HL-60 (cell line): Measurements from ENCODE around the gene ALK.

ENCODE experiments used
- DNase-seq, 2 experiments: peaks; one replicate each; pipeline ENCODE4 v3.0.0-alpha.2; 2010 to 2020; ENCODE audit warnings: low read depth in 1 of 2, low spot score in 1 of 2
- H3K27ac ChIP-seq: fragments of 250-450 bp; sonication (Bioruptor Pico); replicated peaks from 2 replicates; pipeline ENCODE4 v1.5.1; 2020; ENCODE audit warnings: mild to moderate bottlenecking, moderate library complexity
- H3K27me3 ChIP-seq: fragments of 250-450 bp; sonication (Bioruptor Pico); 2 replicates; pipeline ENCODE4 v1.5.1; 2021; ENCODE audit warnings: mild to moderate bottlenecking, moderate library complexity; ENCODE audit not compliant: insufficient read depth, poor library complexity, severe bottlenecking
- H3K4me3 ChIP-seq: replicated peaks from 2 replicates; pipeline ENCODE4 v1.5.1; 2011; ENCODE audit warnings: mild to moderate bottlenecking, control low read depth, low read length; ENCODE audit not compliant: insufficient read depth
- CTCF ChIP-seq: IDR thresholded peaks from one replicate; pipeline ENCODE4 v1.5.1; 2011; ENCODE audit warnings: low read length, control low read depth, inconsistent platforms; ENCODE audit not compliant: insufficient read depth
- GABPA ChIP-seq: IDR thresholded peaks from 2 replicates; pipeline ENCODE4 v1.6.1; 2012; ENCODE audit warnings: low read depth
- POLR2AphosphoS5 ChIP-seq: IDR thresholded peaks from 2 replicates; pipeline ENCODE4 v1.6.1; 2012; ENCODE audit warnings: low read depth
- SPI1 ChIP-seq: IDR thresholded peaks from 2 replicates; pipeline ENCODE4 v1.6.1; 2012; ENCODE audit warnings: low read depth, mild to moderate bottlenecking, borderline replicate concordance
- TF ChIP-seq, protein P1 (sequence below): IDR thresholded peaks from 2 replicates; pipeline ENCODE4 v1.6.1; 2012; ENCODE audit warnings: low read depth; ENCODE audit not compliant: insufficient replicate concordance

The ALK gene

GRCh38 chr2:29174937-29175336, 746.4 kb downstream of the ALK start:
- Histone ChIP-seq H3K4me3 (no peak overlapping the region), H3K27me3 (peaks cover 5% of the 10 kb centered on the region), H3K27ac (no peak overlapping the region)
- TF ChIP-seq, protein P1, sequence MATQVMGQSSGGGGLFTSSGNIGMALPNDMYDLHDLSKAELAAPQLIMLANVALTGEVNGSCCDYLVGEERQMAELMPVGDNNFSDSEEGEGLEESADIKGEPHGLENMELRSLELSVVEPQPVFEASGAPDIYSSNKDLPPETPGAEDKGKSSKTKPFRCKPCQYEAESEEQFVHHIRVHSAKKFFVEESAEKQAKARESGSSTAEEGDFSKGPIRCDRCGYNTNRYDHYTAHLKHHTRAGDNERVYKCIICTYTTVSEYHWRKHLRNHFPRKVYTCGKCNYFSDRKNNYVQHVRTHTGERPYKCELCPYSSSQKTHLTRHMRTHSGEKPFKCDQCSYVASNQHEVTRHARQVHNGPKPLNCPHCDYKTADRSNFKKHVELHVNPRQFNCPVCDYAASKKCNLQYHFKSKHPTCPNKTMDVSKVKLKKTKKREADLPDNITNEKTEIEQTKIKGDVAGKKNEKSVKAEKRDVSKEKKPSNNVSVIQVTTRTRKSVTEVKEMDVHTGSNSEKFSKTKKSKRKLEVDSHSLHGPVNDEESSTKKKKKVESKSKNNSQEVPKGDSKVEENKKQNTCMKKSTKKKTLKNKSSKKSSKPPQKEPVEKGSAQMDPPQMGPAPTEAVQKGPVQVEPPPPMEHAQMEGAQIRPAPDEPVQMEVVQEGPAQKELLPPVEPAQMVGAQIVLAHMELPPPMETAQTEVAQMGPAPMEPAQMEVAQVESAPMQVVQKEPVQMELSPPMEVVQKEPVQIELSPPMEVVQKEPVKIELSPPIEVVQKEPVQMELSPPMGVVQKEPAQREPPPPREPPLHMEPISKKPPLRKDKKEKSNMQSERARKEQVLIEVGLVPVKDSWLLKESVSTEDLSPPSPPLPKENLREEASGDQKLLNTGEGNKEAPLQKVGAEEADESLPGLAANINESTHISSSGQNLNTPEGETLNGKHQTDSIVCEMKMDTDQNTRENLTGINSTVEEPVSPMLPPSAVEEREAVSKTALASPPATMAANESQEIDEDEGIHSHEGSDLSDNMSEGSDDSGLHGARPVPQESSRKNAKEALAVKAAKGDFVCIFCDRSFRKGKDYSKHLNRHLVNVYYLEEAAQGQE: no peak
- TF ChIP-seq GABPA (no peak), CTCF (no peak), POLR2AphosphoS5 (no peak), SPI1 (no peak)
- DNase-seq: no peak

GRCh38 chr2:29166242-29167039, 754.9 kb downstream of the ALK start:
- Histone ChIP-seq H3K27ac (no peak overlapping the region), H3K27me3 (peaks cover 12% of the 10 kb centered on the region), H3K4me3 (no peak overlapping the region)
- DNase-seq: no peak
- TF ChIP-seq, protein P1: no peak
- TF ChIP-seq POLR2AphosphoS5: no peak
- TF ChIP-seq CTCF: no peak
- TF ChIP-seq SPI1: no peak

DNA sequence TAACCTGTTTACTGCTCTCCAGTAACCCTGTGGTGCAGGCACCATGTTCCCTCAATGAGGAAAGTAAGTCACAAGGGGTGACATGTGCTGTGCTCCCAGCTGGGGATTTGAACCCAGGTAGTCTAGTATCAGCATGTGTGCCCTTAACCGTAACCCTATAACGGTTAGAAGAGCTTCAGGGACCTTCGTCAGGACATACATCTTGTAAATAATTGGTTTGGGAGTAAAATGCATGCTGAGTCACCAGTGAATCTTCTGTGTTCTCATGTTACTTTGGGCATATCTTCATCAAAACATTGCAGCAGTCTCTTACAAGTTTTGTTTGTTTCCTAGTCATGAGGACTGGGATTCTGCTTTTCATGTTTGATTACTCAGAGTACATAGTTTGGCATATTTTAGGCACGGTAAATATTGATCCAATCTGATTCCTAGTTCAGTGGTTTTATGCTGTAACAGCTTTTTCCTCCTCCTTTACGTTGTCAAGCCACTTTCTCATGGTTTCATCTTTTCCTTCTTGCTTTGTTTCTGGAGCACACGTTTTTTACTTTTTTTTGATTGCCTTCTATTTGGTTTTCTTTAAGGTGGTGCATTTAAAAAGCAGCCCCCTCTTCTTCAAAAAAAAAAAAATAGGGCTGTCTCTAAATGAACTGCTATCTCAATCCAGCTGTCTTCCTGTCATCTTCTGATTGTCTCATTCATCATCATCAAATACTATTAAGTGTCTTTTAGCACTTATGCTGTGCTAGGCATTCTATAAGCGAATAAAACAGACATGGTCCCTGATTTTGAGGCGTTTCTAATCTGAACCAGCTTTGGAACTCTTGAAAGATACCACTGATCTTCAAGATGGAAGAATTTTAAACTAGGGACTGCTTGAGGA, 755.8 kb downstream of the ALK start:
- TF ChIP-seq GABPA (no peak), SPI1 (no peak), CTCF (no peak), POLR2AphosphoS5 (no peak)
- TF ChIP-seq, protein P1: no peak
- H3K27ac ChIP-seq: no peak overlapping the region
- H3K4me3 ChIP-seq: no peak overlapping the region
- peaks cover 12% of the 10 kb centered on the region for H3K27me3 ChIP-seq
- DNase-seq: no peak
